Fibroblast of pulmonary artery (primary cell): ENCODE results near the gene KRTAP25-1.

Experiments used
- DNase-seq: peaks from one replicate; pipeline ENCODE4 v3.0.0-alpha.2; 2010; ENCODE audit warnings: low read depth
- H3K4me3 ChIP-seq: replicated peaks from 2 replicates; pipeline ENCODE4 v1.5.1; 2011; ENCODE audit warnings: low read depth, mild to moderate bottlenecking, control low read depth, low read length, moderate library complexity
- TF ChIP-seq, protein P1 (sequence below): IDR thresholded peaks from 2 replicates; pipeline ENCODE4 v1.5.1; 2011; ENCODE audit warnings: mild to moderate bottlenecking, control low read depth, low read length, inconsistent platforms; ENCODE audit errors: missing control alignments

KRTAP25-1 gene

DNA sequence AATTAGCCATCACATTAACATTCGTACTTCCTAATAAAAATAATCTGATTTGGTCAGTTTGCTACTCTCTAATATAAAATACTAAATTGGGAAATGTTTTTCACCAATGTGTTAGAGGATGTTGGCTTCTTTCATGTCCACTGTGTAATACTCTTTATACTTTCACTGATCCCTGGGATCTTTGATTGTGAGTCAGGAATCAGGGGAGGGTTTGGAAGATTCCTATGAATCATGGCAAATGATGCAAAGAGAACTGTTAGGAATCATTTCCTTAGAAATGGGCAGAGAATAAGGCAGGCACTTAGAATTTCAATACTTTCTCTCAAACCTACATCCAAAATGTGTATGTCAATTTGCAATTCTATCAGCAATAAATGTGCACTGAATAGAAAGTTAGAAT lies 37.5 kb downstream of the KRTAP25-1 start:
- TF ChIP-seq, protein P1, sequence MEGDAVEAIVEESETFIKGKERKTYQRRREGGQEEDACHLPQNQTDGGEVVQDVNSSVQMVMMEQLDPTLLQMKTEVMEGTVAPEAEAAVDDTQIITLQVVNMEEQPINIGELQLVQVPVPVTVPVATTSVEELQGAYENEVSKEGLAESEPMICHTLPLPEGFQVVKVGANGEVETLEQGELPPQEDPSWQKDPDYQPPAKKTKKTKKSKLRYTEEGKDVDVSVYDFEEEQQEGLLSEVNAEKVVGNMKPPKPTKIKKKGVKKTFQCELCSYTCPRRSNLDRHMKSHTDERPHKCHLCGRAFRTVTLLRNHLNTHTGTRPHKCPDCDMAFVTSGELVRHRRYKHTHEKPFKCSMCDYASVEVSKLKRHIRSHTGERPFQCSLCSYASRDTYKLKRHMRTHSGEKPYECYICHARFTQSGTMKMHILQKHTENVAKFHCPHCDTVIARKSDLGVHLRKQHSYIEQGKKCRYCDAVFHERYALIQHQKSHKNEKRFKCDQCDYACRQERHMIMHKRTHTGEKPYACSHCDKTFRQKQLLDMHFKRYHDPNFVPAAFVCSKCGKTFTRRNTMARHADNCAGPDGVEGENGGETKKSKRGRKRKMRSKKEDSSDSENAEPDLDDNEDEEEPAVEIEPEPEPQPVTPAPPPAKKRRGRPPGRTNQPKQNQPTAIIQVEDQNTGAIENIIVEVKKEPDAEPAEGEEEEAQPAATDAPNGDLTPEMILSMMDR = no peak
- DNase-seq = no peak
- H3K4me3 ChIP-seq = no peak overlapping the region

DNA sequence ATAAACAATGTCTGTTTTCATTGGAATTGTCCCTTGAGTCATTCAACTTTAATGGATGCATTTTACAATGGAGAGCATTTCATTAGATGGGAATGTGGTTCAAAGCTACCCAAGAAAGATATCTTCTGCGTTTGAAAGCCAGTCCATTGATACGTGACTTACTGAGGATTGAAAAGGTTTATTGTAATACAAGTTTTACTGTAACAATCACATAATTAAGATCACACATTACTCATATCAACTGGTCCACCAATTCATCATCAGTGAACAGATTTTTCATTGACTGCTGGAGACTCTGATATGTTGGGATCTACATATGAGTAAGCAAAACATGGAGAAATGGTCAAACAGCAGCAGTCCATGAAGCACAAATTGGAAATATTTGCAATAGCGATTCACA lies 39.4 kb downstream of the KRTAP25-1 start:
- H3K4me3 ChIP-seq = no peak overlapping the region
- DNase-seq = no peak
- TF ChIP-seq, protein P1 = no peak

- no peak for DNase-seq
- TF ChIP-seq, protein P1 = no peak
- no peak overlapping the region for H3K4me3 ChIP-seq
Observed at GRCh38 chr21:30248844-30249243, 40.5 kb downstream of the KRTAP25-1 start.

DNA sequence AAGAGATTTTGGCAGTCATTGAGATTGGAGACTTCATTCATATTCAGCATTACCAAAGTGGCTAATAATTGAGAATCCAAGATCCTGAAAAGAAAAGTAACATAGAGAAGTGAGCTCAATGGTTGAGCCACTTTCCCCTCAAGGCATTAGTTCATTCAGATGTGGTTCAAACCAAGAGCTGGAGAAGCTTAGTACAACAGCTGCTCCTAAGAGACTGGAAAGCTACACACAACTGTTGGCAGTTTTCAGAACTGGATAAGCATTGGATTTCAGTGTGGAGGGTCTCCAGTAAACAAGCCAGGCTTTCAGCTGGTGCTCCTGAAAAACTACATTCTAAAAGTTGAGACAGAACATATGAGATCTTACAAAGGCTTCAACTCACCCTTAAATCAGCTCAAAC lies 44.3 kb downstream of the KRTAP25-1 start:
- DNase-seq = no peak
- no peak overlapping the region for H3K4me3 ChIP-seq
- TF ChIP-seq, protein P1 = no peak

DNA sequence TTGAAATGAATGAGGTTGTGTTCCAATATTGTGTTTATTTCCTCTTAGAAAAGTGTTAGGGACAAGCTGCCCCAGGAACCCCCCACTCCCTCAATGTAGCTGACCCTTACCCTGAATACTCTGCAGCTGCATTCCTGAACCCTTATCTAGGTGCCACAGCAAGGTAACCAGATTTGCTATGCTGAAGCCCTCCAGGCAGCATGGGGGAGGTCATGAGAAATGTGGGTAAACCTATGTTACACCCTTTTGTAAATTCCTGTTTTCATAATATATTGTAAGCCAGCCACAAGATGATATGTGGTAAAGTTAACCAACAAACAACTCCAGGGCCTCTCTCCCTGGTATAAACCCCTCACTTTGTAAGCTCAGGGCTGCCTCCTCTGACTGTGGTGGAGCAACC lies 45.6 kb downstream of the KRTAP25-1 start:
- TF ChIP-seq, protein P1 = no peak

GRCh38 chr21:30240661-30241060 lies 48.7 kb downstream of the KRTAP25-1 start:
- H3K4me3 ChIP-seq = no peak overlapping the region
- TF ChIP-seq, protein P1 = no peak
- no peak for DNase-seq

More for the DNA sequence above, 45.6 kb downstream of the KRTAP25-1 start:
- no peak overlapping the region for H3K4me3 ChIP-seq
- no peak for DNase-seq
